H1 (cell line): ENCODE measurements around the gene KCNQ1OT1. TPM values are rescaled to one million over a fixed set of nuclear protein-coding genes. Genes with fewer than 3 reads are reported as not detected.

ENCODE experiments used
- CTCF ChIA-PET: fragments of 300-600 bp; sonication (Branson Sonifier 250); formaldehyde crosslinking; loops from one replicate; lab custom pipeline; 2021; ENCODE audit not compliant: partially characterized antibody; lab: Charles Lee
- POLR2A ChIA-PET: fragments of 300-600 bp; sonication (Branson Sonifier 250); formaldehyde crosslinking; loops from one replicate; lab custom pipeline; 2021; ENCODE audit warnings: inconsistent platforms; ENCODE audit not compliant: partially characterized antibody; lab: Charles Lee
- DNase-seq, 2 experiments: peaks; one replicate each; pipeline versions ENCODE4 v3.0.0 to v3.0.0-alpha.2; 2010 to 2022; ENCODE audit warnings: low spot score in 2 of 2, low read depth in 1 of 2, mixed read lengths in 1 of 2
- FAIRE-seq: peaks from 2 replicates; lab custom pipeline; 2011; peaks lifted over from hg19 to GRCh38; lab: Jason Lieb, UNC
- H2AFZ ChIP-seq: 2 replicates; pipeline ENCODE4 v1.8.1; 2012; ENCODE audit warnings: low read length, inconsistent platforms
- H2AK5ac ChIP-seq: 2 replicates; pipeline ENCODE4 v1.6.1; 2013; ENCODE audit warnings: low read depth, low read length
- H2BK120ac ChIP-seq: replicated peaks from 2 replicates; pipeline ENCODE3; 2013; ENCODE audit warnings: low read depth, low read length, inconsistent platforms
- H2BK12ac ChIP-seq: 2 replicates; pipeline ENCODE4 v1.6.1; 2013; ENCODE audit warnings: low read depth, low read length
- H2BK15ac ChIP-seq: 2 replicates; pipeline ENCODE4 v1.6.1; 2013; ENCODE audit warnings: low read length
- H2BK20ac ChIP-seq: 2 replicates; pipeline ENCODE4 v1.6.1; 2013; ENCODE audit warnings: low read length
- H2BK5ac ChIP-seq: 2 replicates; pipeline ENCODE4 v1.6.1; 2013; ENCODE audit warnings: low read depth, low read length
- H3K14ac ChIP-seq: 2 replicates; pipeline ENCODE4 v1.6.1; 2013; ENCODE audit warnings: inconsistent platforms; ENCODE audit not compliant: insufficient read length
- H3K18ac ChIP-seq: 2 replicates; pipeline ENCODE4 v1.6.1; 2013; ENCODE audit warnings: low read length; ENCODE audit errors: extremely low read depth
- H3K23ac ChIP-seq: 2 replicates; pipeline ENCODE4 v1.6.1; 2013; ENCODE audit warnings: inconsistent platforms; ENCODE audit not compliant: insufficient read length
- H3K23me2 ChIP-seq: 2 replicates; pipeline ENCODE4 v1.6.1; 2013; ENCODE audit warnings: low read depth, low read length
- H3K27ac ChIP-seq: 2 replicates; pipeline ENCODE4 v1.6.1; 2011; ENCODE audit warnings: low read depth, low read length, inconsistent platforms
- H3K27me3 ChIP-seq, 4 experiments: replicated peaks in 1 of 4; 1 replicate in 1 of 4; 2 replicates in 3 of 4; pipeline versions ENCODE4 v1.6.1 to v1.8.1; 2011 to 2013; ENCODE audit warnings: low read length in 3 of 4, mild to moderate bottlenecking in 3 of 4, inconsistent platforms in 2 of 4, mixed read lengths in 2 of 4, moderate library complexity in 1 of 4; ENCODE audit not compliant: control insufficient read depth in 3 of 4, insufficient read depth in 3 of 4; ENCODE audit errors: extremely low read depth in 1 of 4
- H3K36me3 ChIP-seq, 4 experiments: 2 replicates each; pipeline versions ENCODE4 v1.6.1 to v1.8.1; 2011 to 2013; ENCODE audit warnings: mild to moderate bottlenecking in 4 of 4, low read length in 3 of 4, moderate library complexity in 2 of 4, control low read depth in 1 of 4, inconsistent platforms in 1 of 4; ENCODE audit not compliant: insufficient read depth in 4 of 4, control insufficient read depth in 2 of 4
- H3K4ac ChIP-seq: replicated peaks from 2 replicates; pipeline ENCODE3; 2013; ENCODE audit warnings: low read length, low read depth, mixed read lengths, inconsistent platforms; ENCODE audit not compliant: insufficient read length
- H3K4me1 ChIP-seq, 4 experiments: replicated peaks in 1 of 4; 1 replicate in 1 of 4; 2 replicates in 3 of 4; pipeline versions ENCODE4 v1.6.1 to v1.8.1; 2011 to 2013; ENCODE audit warnings: low read length in 3 of 4, inconsistent platforms in 2 of 4, mixed read lengths in 1 of 4; ENCODE audit not compliant: insufficient read depth in 4 of 4, control insufficient read depth in 3 of 4
- H3K4me2 ChIP-seq, 2 experiments: 2 replicates each; pipeline versions ENCODE4 v1.6.1 to v1.8.1; 2011 to 2013; ENCODE audit warnings: low read depth in 2 of 2, low read length in 2 of 2, control low read depth in 1 of 2, inconsistent platforms in 1 of 2, mild to moderate bottlenecking in 1 of 2; ENCODE audit not compliant: insufficient read depth in 1 of 2
- H3K4me3 ChIP-seq, 4 experiments: fragments of 200-600, 300-600 bp in 1 of 4; sonication (generic), shearing (Covaris generic), sonication (Bioruptor Twin) in 1 of 4; 2 replicates each; pipeline versions ENCODE4 v1.5.1 to v1.8.1; 2011 to 2016; ENCODE audit warnings: low read length in 4 of 4, low read depth in 3 of 4, control low read depth in 2 of 4, inconsistent platforms in 2 of 4, mild to moderate bottlenecking in 2 of 4, mixed read lengths in 1 of 4, moderate library complexity in 1 of 4; ENCODE audit not compliant: insufficient read depth in 2 of 4; ENCODE audit errors: extremely low read depth in 1 of 4
- H3K56ac ChIP-seq: replicated peaks from 2 replicates; pipeline ENCODE3; 2013; ENCODE audit warnings: low read depth, mild to moderate bottlenecking, mixed read lengths, low read length, inconsistent platforms; ENCODE audit not compliant: insufficient read length
- H3K79me1 ChIP-seq: 2 replicates; pipeline ENCODE4 v1.6.1; 2013; ENCODE audit warnings: low read depth, low read length, control low read depth
- H3K79me2 ChIP-seq, 2 experiments: 2 replicates each; pipeline versions ENCODE4 v1.6.1 to v1.8.1; 2012 to 2013; ENCODE audit warnings: low read length in 2 of 2, mild to moderate bottlenecking in 2 of 2, inconsistent platforms in 1 of 2; ENCODE audit not compliant: insufficient read depth in 2 of 2, control insufficient read depth in 1 of 2
- H3K9ac ChIP-seq, 4 experiments: replicated peaks in 1 of 4; 1 replicate in 1 of 4; 2 replicates in 3 of 4; pipeline versions ENCODE4 v1.6.1 to v1.8.1; 2011 to 2013; ENCODE audit warnings: low read depth in 3 of 4, low read length in 3 of 4, control low read depth in 2 of 4, mild to moderate bottlenecking in 2 of 4, moderate library complexity in 2 of 4, inconsistent platforms in 1 of 4; ENCODE audit errors: extremely low read depth in 1 of 4
- H3K9me3 ChIP-seq, 2 experiments: 2 replicates each; pipeline versions ENCODE4 v1.6.1 to v1.8.1; 2012 to 2013; ENCODE audit warnings: mild to moderate bottlenecking in 2 of 2, moderate library complexity in 2 of 2, control low read depth in 1 of 2, inconsistent platforms in 1 of 2, low read depth in 1 of 2, low read length in 1 of 2, mixed read lengths in 1 of 2; ENCODE audit not compliant: insufficient read depth in 2 of 2
- H4K20me1 ChIP-seq, 2 experiments: replicated peaks in 1 of 2; 2 replicates each; pipeline versions ENCODE3 to v1.8.1; 2011 to 2013; ENCODE audit warnings: inconsistent platforms in 2 of 2, low read length in 2 of 2, mild to moderate bottlenecking in 1 of 2; ENCODE audit not compliant: insufficient read depth in 2 of 2, control insufficient read depth in 1 of 2
- H4K5ac ChIP-seq: 2 replicates; pipeline ENCODE4 v1.6.1; 2013; ENCODE audit warnings: low read length, low read depth, mixed read lengths, inconsistent platforms; ENCODE audit not compliant: insufficient read length
- H4K8ac ChIP-seq: 2 replicates; pipeline ENCODE4 v1.8.0; 2013; ENCODE audit warnings: mild to moderate bottlenecking, moderate library complexity, low read length, inconsistent platforms; ENCODE audit not compliant: insufficient read depth; ENCODE audit errors: extremely low read depth
- H4K91ac ChIP-seq: replicated peaks from 2 replicates; pipeline ENCODE3; 2013; ENCODE audit warnings: low read length, mixed read lengths, inconsistent platforms; ENCODE audit not compliant: insufficient read length
- EP300 ChIP-seq, 2 experiments: IDR thresholded peaks; 1 replicate in 1 of 2; 2 replicates in 1 of 2; pipeline ENCODE4 v1.6.1; 2011 to 2012; ENCODE audit warnings: low read depth in 2 of 2, low read length in 2 of 2, mild to moderate bottlenecking in 2 of 2, borderline replicate concordance in 1 of 2, inconsistent platforms in 1 of 2, moderate library complexity in 1 of 2
- EZH2 ChIP-seq: fragments of 200-600 bp; sonication (generic); IDR thresholded peaks from 2 replicates; pipeline ENCODE4 v1.7.1; 2012; ENCODE audit warnings: low read depth, mild to moderate bottlenecking, moderate library complexity, low read length, inconsistent platforms; ENCODE audit not compliant: severe bottlenecking
- SP1 ChIP-seq: IDR thresholded peaks from 2 replicates; pipeline ENCODE4 v1.6.1; 2011; ENCODE audit warnings: low read depth, low read length
- SRF ChIP-seq: IDR thresholded peaks from 2 replicates; pipeline ENCODE4 v1.6.1; 2011; ENCODE audit warnings: mild to moderate bottlenecking, low read depth, low read length, moderate library complexity
- TEAD4 ChIP-seq: IDR thresholded peaks from 2 replicates; pipeline ENCODE4 v1.6.1; 2012; ENCODE audit warnings: low read depth, low read length, inconsistent platforms, mixed read lengths
- WGBS, 2 experiments: shearing (Covaris generic) in 1 of 2; methylation state at CpG; one replicate each; pipeline versions ENCODE4 v1.1.6 to v1.1.7; 2013 to 2015; ENCODE audit warnings: low lambda C conversion rate in 2 of 2, mixed read lengths in 2 of 2, inconsistent platforms in 1 of 2, low coverage in 1 of 2, missing lambda C conversion rate in 1 of 2; ENCODE audit not compliant: insufficient replicate concordance in 2 of 2, insufficient coverage in 1 of 2, insufficient read length in 1 of 2; ENCODE audit errors: extremely low coverage in 1 of 2, missing lambda C conversion rate in 1 of 2; 5-methylcytosine and 5-hydroxymethylcytosine counted together
- polyA plus RNA-seq, 7 experiments: library from polyadenylated mRNA; depleted of rRNA in 3 of 7; stranded (reverse) in 5 of 7; unstranded in 2 of 7; fragments of >200 nt in 5 of 7; fragments of 200-250 nt in 2 of 7; gene quantifications; 1 replicate in 5 of 7; 2 replicates in 1 of 7; 4 replicates in 1 of 7; pipeline versions ENCODE4 v1.2.1 to v1.2.3, GENCODE V29; 2011 to 2013; ENCODE audit warnings: missing spikeins in 2 of 7, mixed read lengths in 2 of 7
- total RNA-seq: library from RNA; stranded (reverse); fragmentation: NEBNext Ultra II Directional; extraction: Animal tissue kit (Norgen Biotek cat#: 25700); gene quantifications from 2 replicates; pipeline ENCODE4 v1.2.1, GENCODE V29; 2021

KCNQ1OT1 gene
- total and polyA plus RNA-seq, 2 of the 8 experiments (the other 6 are each of a cell fraction or from before 2014, with no cell fraction given), result 0.21 to 1.2 TPM

GRCh38 chr11:2657697-2658284 lies 42.0 kb downstream of the KCNQ1OT1 start:
- Histone ChIP-seq H3K79me2 (no peaks in the 10 kb centered on the region), H4K5ac (no peak overlapping the region), H3K23ac (no peak overlapping the region), H3K9me3 (peaks cover 82 to 84% of the 10 kb centered on the region in 2 experiments), H3K4me2 (no peak overlapping the region), H3K56ac (no peak overlapping the region), H2BK120ac (no peak overlapping the region), H4K20me1 (no peaks in the 10 kb centered on the region), H3K27ac (no peak overlapping the region), H3K27me3 (peaks cover 8 to 48% (median 26%) of the 10 kb centered on the region in 4 experiments), H3K4me1 (no peaks in the 10 kb centered on the region), H3K36me3 (peaks cover 0 to 4% (median 0%) of the 10 kb centered on the region in 4 experiments; a peak in 1 of 8 replicates), H4K8ac (no peak overlapping the region), H2AK5ac (no peak overlapping the region), H3K14ac (no peak overlapping the region), H3K4ac (no peak overlapping the region), H2BK20ac (no peak overlapping the region), H2BK15ac (no peak overlapping the region), H3K18ac (no peak overlapping the region), H3K4me3 (no peak overlapping the region), H2BK5ac (no peak overlapping the region), H3K79me1 (no peaks in the 10 kb centered on the region), H2BK12ac (no peak overlapping the region), H4K91ac (no peak overlapping the region), H3K9ac (no peak overlapping the region), H3K23me2 (no peaks in the 10 kb centered on the region), H2AFZ (no peak overlapping the region)
- CTCF ChIA-PET, result interaction anchor here (1.3 kb wide), 1 partner anchor 52 kb away, joined by 3 read pairs; no protein-coding TSS in a partner anchor
- FAIRE-seq, result no peak
- POLR2A ChIA-PET, result interaction anchor here (0.7 kb wide), 1 partner anchor 36 kb away, joined by 3 read pairs; no protein-coding TSS in a partner anchor
- no peak for DNase-seq
- WGBS, 2 experiments, result 87% methylated on average over 8 of the region's 8 CpGs; no CpG with 5 or more reads in 1 of the 2 experiments
- TF ChIP-seq EP300 (IDR thresholded peaks at IDR 0.05; ENCODE audit: borderline replicate concordance in 1 of 2, low read depth in 2 of 2, low read length in 2 of 2) (no peak), TEAD4 (no peak), SP1 (no peak), SRF (no peak), EZH2 (no peak)
